ENCODE measurements around the gene SPATA2L.
A peak's percentile ranks its signal among the peaks of the same experiment; 100 is the strongest.
"Not testable (repeated sequence)": the region's sequence is repeated elsewhere in the genome, so short reads cannot be mapped to it uniquely, and the experiment has no call there.

Gene SPATA2L

DNA sequence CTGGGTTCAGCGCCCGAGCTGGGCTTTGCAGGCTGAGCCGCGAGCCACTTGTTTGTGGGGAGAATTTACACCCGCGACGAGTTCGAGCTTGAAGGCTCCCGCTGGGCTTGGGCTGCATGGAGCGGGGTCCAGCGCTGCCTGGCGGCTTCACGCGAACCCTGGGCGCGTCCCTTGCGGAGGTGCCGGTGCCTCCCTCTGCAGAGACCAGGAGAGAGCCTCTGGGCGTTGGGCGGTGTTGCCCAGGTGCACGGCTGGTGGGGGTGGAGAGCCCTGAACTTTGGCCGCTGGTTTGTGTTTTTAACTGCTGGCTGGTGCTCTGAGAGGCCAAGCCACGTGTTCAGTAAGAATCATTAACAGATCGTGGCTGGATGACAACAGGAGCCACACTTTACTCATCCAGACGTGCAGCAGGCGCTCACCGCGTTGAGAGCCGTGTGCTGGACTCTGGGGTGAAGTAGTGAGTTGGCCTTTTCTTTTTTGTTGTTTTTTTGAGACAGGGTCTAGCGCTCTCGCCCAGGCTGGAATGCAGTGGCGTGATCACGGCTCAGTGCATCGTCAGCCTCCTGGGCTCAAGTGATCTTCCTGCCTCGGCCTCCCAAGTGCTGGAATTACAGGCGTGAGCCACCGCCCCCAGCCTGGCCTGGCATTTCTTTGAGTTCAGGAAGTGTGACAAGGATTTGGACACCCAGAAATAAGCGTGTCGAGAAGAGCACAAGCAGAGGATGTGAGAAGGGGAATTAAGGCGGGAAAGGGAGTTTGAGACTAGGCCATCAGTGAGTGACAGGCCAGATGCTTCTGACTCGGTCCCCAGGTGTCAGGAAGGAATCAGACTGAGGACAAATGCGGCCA is 14.2 kb downstream of the SPATA2L start:
- H3K9ac ChIP-seq (ENCODE audit: low read length in 2 of 2): peak overlapping the region; percentile 74 to 76
- no peaks in the 10 kb centered on the region for H3K9me3 ChIP-seq (ENCODE audit: control insufficient read depth in 2 of 2, low read length in 2 of 2)
- peaks cover 8% of the 10 kb centered on the region for H3K4me1 ChIP-seq (ENCODE audit: control insufficient read depth, insufficient read depth, low read length)
- peaks cover 7 to 12% of the 10 kb centered on the region in 2 donors for H3K36me3 ChIP-seq (ENCODE audit: control insufficient read depth in 2 of 2, insufficient read depth in 2 of 2, low read length in 2 of 2)
- peak overlapping the region; percentile 67 to 93 for H3K4me3 ChIP-seq (ENCODE audit: low read length in 2 of 2)
- peak overlapping the region; percentile 66 for H3K27ac ChIP-seq (ENCODE audit: low read length)
- H3K27me3 ChIP-seq (ENCODE audit: control insufficient read depth in 1 of 2, insufficient read depth in 2 of 2, low read length in 2 of 2): no peaks in the 10 kb centered on the region

DNA sequence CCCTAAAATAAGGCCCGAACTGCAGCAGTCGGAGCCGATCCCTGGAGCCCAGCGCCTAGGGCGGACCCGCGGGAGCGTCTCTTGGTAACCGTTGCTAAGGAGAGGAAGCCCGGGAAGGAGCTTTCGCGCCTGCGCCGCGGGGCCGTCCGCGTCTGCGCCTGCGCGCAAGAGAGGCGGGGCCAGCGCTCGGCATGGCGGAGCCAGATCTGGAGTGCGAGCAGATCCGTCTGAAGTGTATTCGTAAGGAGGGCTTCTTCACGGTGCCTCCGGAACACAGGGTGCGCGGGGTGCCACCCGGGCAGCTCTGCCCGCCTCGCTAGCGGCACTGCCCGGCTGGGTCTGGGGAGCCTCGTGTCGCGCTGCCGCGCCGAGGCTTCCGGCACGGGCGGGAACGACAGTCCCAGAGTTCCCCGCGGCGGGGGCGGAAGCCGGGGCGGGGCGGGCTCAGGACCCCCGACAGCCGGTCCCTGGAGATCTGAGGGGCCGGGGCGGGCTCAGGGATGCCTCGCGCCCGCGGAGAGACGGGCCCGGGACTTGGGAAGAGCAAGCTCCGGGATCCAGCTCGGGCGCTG is 14.9 kb downstream of the SPATA2L start, which contains the start of gene CDK10:
Gene CDK10, plus strand, starts transcription at position 170 of the 572 bp plus-strand sequence. Its CDS starts 22 bp downstream, at position 192.
- peaks cover 4 to 7% of the 10 kb centered on the region in 2 donors for H3K36me3 ChIP-seq (ENCODE audit: control insufficient read depth in 2 of 2, insufficient read depth in 2 of 2, low read length in 2 of 2)
- peak within 1 kb of the TSS; percentile 74 to 76 for H3K9ac ChIP-seq (ENCODE audit: low read length in 2 of 2)
- peak within 1 kb of the TSS; percentile 66 for H3K27ac ChIP-seq (ENCODE audit: low read length)
- peaks cover 8% of the 10 kb centered on the region for H3K4me1 ChIP-seq (ENCODE audit: control insufficient read depth, insufficient read depth, low read length)
- no peaks in the 10 kb centered on the region for H3K9me3 ChIP-seq (ENCODE audit: control insufficient read depth in 2 of 2, low read length in 2 of 2)
- H3K27me3 ChIP-seq (ENCODE audit: control insufficient read depth in 1 of 2, insufficient read depth in 2 of 2, low read length in 2 of 2): no peaks in the 10 kb centered on the region
- peak within 1 kb of the TSS; percentile 67 to 93 for H3K4me3 ChIP-seq (ENCODE audit: low read length in 2 of 2)

GRCh38 chr16:89685916-89686315 is 15.6 kb downstream of the SPATA2L start:
- Histone ChIP-seq H3K4me3 (ENCODE audit: low read length in 2 of 2) (no peak overlapping the region), H3K27me3 (ENCODE audit: control insufficient read depth in 1 of 2, insufficient read depth in 2 of 2, low read length in 2 of 2) (no peaks in the 10 kb centered on the region), H3K4me1 (ENCODE audit: control insufficient read depth, insufficient read depth, low read length) (peaks cover 8% of the 10 kb centered on the region), H3K9me3 (ENCODE audit: control insufficient read depth in 2 of 2, low read length in 2 of 2) (no peaks in the 10 kb centered on the region), H3K36me3 (ENCODE audit: control insufficient read depth in 2 of 2, insufficient read depth in 2 of 2, low read length in 2 of 2) (peaks cover 0 to 3% of the 10 kb centered on the region in 2 donors), H3K9ac (ENCODE audit: low read length in 2 of 2) (no peak overlapping the region), H3K27ac (ENCODE audit: low read length) (no peak overlapping the region)

GRCh38 chr16:89678258-89678657 is 23.2 kb downstream of the SPATA2L start:
- Histone ChIP-seq H3K4me1 (ENCODE audit: control insufficient read depth, insufficient read depth, low read length) (no peaks in the 10 kb centered on the region), H3K27me3 (ENCODE audit: control insufficient read depth in 1 of 2, insufficient read depth in 2 of 2, low read length in 2 of 2) (no peaks in the 10 kb centered on the region), H3K9me3 (ENCODE audit: control insufficient read depth in 2 of 2, low read length in 2 of 2) (no peaks in the 10 kb centered on the region), H3K36me3 (ENCODE audit: control insufficient read depth in 2 of 2, insufficient read depth in 2 of 2, low read length in 2 of 2) (no peaks in the 10 kb centered on the region), H3K4me3 (ENCODE audit: low read length in 2 of 2) (no peak overlapping the region), H3K27ac (ENCODE audit: low read length) (no peak overlapping the region), H3K9ac (ENCODE audit: low read length in 2 of 2) (no peak overlapping the region)

DNA sequence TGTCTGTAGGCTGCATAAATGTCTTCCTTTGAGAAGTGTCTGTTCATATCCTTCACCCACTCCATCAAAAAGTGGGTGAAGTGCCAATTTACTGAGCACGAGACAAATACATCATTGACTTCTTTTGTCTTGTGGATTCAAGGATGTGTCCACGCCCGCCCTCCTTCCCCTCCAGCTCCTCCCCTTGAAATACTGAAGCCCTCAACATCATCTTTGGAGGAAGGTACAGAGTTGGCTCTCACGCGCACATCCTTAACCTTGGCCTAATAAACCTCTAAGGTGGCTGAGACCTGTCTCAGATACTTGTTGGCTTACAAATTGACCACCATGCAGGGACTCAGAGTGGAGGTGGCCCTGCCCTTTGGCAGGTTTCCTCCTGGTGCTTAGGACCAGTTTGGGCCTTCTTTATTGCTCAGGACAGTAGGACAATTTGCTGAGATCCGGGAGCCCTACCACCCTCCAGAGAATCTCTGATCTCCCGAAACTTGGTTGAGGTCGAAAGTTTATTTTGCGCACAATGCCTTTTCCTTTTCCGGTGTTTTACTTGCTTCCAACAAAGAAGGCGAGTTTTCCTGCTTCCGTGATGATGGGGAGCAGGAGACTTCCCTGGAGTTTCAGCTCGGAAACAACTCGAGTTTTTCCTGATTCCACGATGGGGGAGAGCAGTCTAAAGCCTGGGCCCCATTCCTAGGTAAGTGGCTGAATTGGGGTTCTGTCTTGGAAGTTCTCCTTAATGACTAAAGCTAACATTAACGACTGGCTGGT is 29.1 kb downstream of the SPATA2L start:
- Histone ChIP-seq H3K4me1 (ENCODE audit: control insufficient read depth, insufficient read depth, low read length) (no peaks in the 10 kb centered on the region), H3K4me3 (ENCODE audit: low read length in 2 of 2) (no peak overlapping the region), H3K36me3 (ENCODE audit: control insufficient read depth in 2 of 2, insufficient read depth in 2 of 2, low read length in 2 of 2) (no peaks in the 10 kb centered on the region), H3K9ac (ENCODE audit: low read length in 2 of 2) (no peak overlapping the region), H3K27ac (ENCODE audit: low read length) (no peak overlapping the region), H3K27me3 (ENCODE audit: control insufficient read depth in 1 of 2, insufficient read depth in 2 of 2, low read length in 2 of 2) (no peaks in the 10 kb centered on the region), H3K9me3 (ENCODE audit: control insufficient read depth in 2 of 2, low read length in 2 of 2) (no peaks in the 10 kb centered on the region)

- not testable (repeated sequence) for H3K9me3 ChIP-seq (ENCODE audit: control insufficient read depth in 2 of 2, low read length in 2 of 2); H3K4me1 ChIP-seq (ENCODE audit: control insufficient read depth, insufficient read depth, low read length); H3K4me3 ChIP-seq (ENCODE audit: low read length in 2 of 2); H3K27ac ChIP-seq (ENCODE audit: low read length); H3K9ac ChIP-seq (ENCODE audit: low read length in 2 of 2); H3K27me3 ChIP-seq (ENCODE audit: control insufficient read depth in 1 of 2, insufficient read depth in 2 of 2, low read length in 2 of 2); H3K36me3 ChIP-seq (ENCODE audit: control insufficient read depth in 2 of 2, insufficient read depth in 2 of 2, low read length in 2 of 2)
These were observed 29.9 kb downstream of the SPATA2L start for GRCh38 chr16:89671565-89671964.

GRCh38 chr16:89670496-89671431 is 30.7 kb downstream of the SPATA2L start:
- no peaks in the 10 kb centered on the region for H3K9me3 ChIP-seq (ENCODE audit: control insufficient read depth in 2 of 2, low read length in 2 of 2)
- no peak overlapping the region for H3K27ac ChIP-seq (ENCODE audit: low read length)
- no peak overlapping the region for H3K4me3 ChIP-seq (ENCODE audit: low read length in 2 of 2)
- no peak overlapping the region for H3K9ac ChIP-seq (ENCODE audit: low read length in 2 of 2)
- H3K27me3 ChIP-seq (ENCODE audit: control insufficient read depth in 1 of 2, insufficient read depth in 2 of 2, low read length in 2 of 2): no peaks in the 10 kb centered on the region
- no peaks in the 10 kb centered on the region for H3K36me3 ChIP-seq (ENCODE audit: control insufficient read depth in 2 of 2, insufficient read depth in 2 of 2, low read length in 2 of 2)
- no peaks in the 10 kb centered on the region for H3K4me1 ChIP-seq (ENCODE audit: control insufficient read depth, insufficient read depth, low read length)

DNA sequence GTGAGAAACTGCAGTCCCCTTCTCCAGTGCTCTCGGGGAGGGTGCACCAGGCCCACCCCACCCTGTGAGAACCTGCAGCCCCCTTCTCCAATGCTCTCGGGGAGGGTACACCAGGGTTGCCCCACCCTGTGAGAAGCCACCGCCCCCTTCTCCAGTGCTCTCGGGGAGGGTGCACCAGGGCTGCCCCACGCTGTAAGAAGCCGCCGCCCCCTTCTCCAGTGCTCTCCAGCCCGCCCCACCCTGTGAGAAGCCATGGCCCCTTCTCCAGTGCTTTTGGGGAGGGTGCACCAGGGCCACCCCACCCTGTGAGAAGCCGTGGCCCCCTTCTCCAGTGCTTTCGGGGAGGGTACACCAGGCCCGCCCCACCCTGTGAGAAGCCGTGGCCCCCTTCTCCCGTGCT is 31.8 kb downstream of the SPATA2L start:
- Histone ChIP-seq H3K9ac (ENCODE audit: low read length in 2 of 2) (no peak overlapping the region), H3K9me3 (ENCODE audit: control insufficient read depth in 2 of 2, low read length in 2 of 2) (no peaks in the 10 kb centered on the region), H3K4me3 (ENCODE audit: low read length in 2 of 2) (no peak overlapping the region), H3K27me3 (ENCODE audit: control insufficient read depth in 1 of 2, insufficient read depth in 2 of 2, low read length in 2 of 2) (no peaks in the 10 kb centered on the region), H3K27ac (ENCODE audit: low read length) (no peak overlapping the region), H3K36me3 (ENCODE audit: control insufficient read depth in 2 of 2, insufficient read depth in 2 of 2, low read length in 2 of 2) (no peaks in the 10 kb centered on the region), H3K4me1 (ENCODE audit: control insufficient read depth, insufficient read depth, low read length) (no peaks in the 10 kb centered on the region)

DNA sequence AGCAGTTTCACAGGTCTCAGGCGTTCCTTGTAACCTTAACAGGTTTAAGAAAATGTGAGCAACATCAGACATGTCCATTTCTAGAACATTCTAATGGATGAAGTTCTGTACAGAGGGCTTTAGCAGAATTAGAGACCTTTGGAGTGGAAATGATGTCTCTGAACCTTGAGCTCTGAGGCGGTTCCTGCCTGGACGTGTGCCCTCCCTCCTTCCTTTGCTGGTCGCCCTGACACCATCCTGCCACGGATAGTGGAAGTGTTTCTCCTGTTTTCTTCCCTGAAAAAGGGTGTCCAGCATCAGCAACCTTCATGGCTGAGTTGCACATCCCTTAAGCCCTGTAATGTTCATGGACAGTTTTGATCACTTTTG is 32.7 kb downstream of the SPATA2L start:
- Histone ChIP-seq H3K9ac (ENCODE audit: low read length in 2 of 2) (no peak overlapping the region), H3K27ac (ENCODE audit: low read length) (no peak overlapping the region), H3K36me3 (ENCODE audit: control insufficient read depth in 2 of 2, insufficient read depth in 2 of 2, low read length in 2 of 2) (no peaks in the 10 kb centered on the region), H3K4me1 (ENCODE audit: control insufficient read depth, insufficient read depth, low read length) (no peaks in the 10 kb centered on the region), H3K4me3 (ENCODE audit: low read length in 2 of 2) (no peak overlapping the region), H3K9me3 (ENCODE audit: control insufficient read depth in 2 of 2, low read length in 2 of 2) (no peaks in the 10 kb centered on the region), H3K27me3 (ENCODE audit: control insufficient read depth in 1 of 2, insufficient read depth in 2 of 2, low read length in 2 of 2) (no peaks in the 10 kb centered on the region)

GRCh38 chr16:89667633-89668032 is 33.9 kb downstream of the SPATA2L start:
- Histone ChIP-seq H3K27ac (ENCODE audit: low read length) (no peak overlapping the region), H3K9ac (ENCODE audit: low read length in 2 of 2) (no peak overlapping the region), H3K4me1 (ENCODE audit: control insufficient read depth, insufficient read depth, low read length) (no peaks in the 10 kb centered on the region), H3K36me3 (ENCODE audit: control insufficient read depth in 2 of 2, insufficient read depth in 2 of 2, low read length in 2 of 2) (no peaks in the 10 kb centered on the region), H3K27me3 (ENCODE audit: control insufficient read depth in 1 of 2, insufficient read depth in 2 of 2, low read length in 2 of 2) (no peaks in the 10 kb centered on the region), H3K9me3 (ENCODE audit: control insufficient read depth in 2 of 2, low read length in 2 of 2) (no peaks in the 10 kb centered on the region), H3K4me3 (ENCODE audit: low read length in 2 of 2) (no peak overlapping the region)

All from stomach smooth muscle (tissue), 2 donors.